ENCODE measurements around the gene FBXL20. TPM values are rescaled to one million over a fixed set of nuclear protein-coding genes. Genes with fewer than 3 reads are reported as not detected.
"Not testable (repeated sequence)": the region's sequence is repeated elsewhere in the genome, so short reads cannot be mapped to it uniquely, and the experiment has no call there.

Gene FBXL20
- total RNA-seq, 1 donor, result 20.3 TPM

DNA sequence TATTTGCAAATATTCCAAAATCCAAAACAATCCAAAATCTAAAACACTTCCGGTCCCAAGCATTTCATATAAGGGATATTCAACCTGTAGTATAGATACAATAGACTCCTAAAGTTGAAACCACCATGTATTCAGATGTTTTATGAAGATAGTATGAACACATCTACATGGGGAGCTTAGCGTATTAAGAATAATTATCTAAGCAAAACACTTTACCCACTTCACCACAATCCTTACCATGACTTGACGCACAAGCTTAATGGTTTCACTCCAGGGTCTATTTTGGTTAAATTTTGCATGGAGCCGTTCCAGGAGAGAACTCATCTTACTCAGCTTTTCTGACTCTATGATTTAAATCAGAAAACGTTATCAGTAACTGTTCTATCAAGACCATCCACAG is 46.1 kb upstream of the FBXL20 start:
- H3K4me1 ChIP-seq (ENCODE audit: insufficient read depth, low read length), result peaks cover 10% of the 10 kb centered on the region
- no peaks in the 10 kb centered on the region for H3K27me3 ChIP-seq (ENCODE audit: insufficient read depth, low read length)
- H3K36me3 ChIP-seq (ENCODE audit: insufficient read depth, low read length), result peaks cover 31% of the 10 kb centered on the region
- no peak for DNase-seq (ENCODE audit: insufficient read length, low spot score, missing footprints)
- H4K20me1 ChIP-seq (ENCODE audit: insufficient read depth, low read length), result peaks cover 3% of the 10 kb centered on the region
- H3K9me3 ChIP-seq (ENCODE audit: low read depth, low read length), result no peaks in the 10 kb centered on the region
- TF ChIP-seq CTCF (IDR thresholded peaks at IDR 0.05; ENCODE audit: extremely low read depth, low read depth, low read length), result no peak
- peaks cover 47% of the 10 kb centered on the region for H3K79me2 ChIP-seq (ENCODE audit: insufficient read depth, low read length)
- no peak overlapping the region for H2AFZ ChIP-seq (ENCODE audit: low read length)
- H3K27ac ChIP-seq (ENCODE audit: low read depth, low read length), result no peak overlapping the region
- H3K4me2 ChIP-seq (ENCODE audit: insufficient read depth, low read length), result no peak overlapping the region
- no peak overlapping the region for H3K4me3 ChIP-seq (ENCODE audit: insufficient read depth, low read length)

DNA sequence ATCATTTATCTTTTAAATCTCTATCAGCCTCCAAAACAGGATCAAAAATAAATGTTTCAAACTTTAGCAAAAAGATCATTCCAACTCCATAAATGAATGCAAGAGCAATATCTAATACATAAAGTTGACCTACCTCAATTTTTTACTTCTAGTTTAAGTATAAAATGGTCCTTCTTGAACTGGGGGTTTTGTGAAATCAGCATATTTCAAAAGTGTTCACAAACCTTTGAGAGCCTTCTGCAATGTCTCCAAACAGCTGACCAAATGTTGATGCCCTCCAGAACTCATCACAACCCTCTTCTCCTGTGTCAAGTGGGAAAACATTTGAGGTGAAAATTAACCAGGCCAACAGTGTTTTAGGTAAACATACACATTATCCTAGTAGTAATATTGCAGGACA is 41.9 kb upstream of the FBXL20 start:
- no peak for TF ChIP-seq CTCF (IDR thresholded peaks at IDR 0.05; ENCODE audit: extremely low read depth, low read depth, low read length)
- no peak for DNase-seq (ENCODE audit: insufficient read length, low spot score, missing footprints)
- Histone ChIP-seq H3K27ac (ENCODE audit: low read depth, low read length) (no peak overlapping the region), H3K4me2 (ENCODE audit: insufficient read depth, low read length) (no peak overlapping the region), H2AFZ (ENCODE audit: low read length) (no peak overlapping the region), H3K4me1 (ENCODE audit: insufficient read depth, low read length) (no peaks in the 10 kb centered on the region), H3K27me3 (ENCODE audit: insufficient read depth, low read length) (no peaks in the 10 kb centered on the region), H3K4me3 (ENCODE audit: insufficient read depth, low read length) (no peak overlapping the region), H3K9me3 (ENCODE audit: low read depth, low read length) (no peaks in the 10 kb centered on the region), H3K36me3 (ENCODE audit: insufficient read depth, low read length) (peaks cover 61% of the 10 kb centered on the region), H4K20me1 (ENCODE audit: insufficient read depth, low read length) (no peaks in the 10 kb centered on the region), H3K79me2 (ENCODE audit: insufficient read depth, low read length) (peaks cover 24% of the 10 kb centered on the region)

DNA sequence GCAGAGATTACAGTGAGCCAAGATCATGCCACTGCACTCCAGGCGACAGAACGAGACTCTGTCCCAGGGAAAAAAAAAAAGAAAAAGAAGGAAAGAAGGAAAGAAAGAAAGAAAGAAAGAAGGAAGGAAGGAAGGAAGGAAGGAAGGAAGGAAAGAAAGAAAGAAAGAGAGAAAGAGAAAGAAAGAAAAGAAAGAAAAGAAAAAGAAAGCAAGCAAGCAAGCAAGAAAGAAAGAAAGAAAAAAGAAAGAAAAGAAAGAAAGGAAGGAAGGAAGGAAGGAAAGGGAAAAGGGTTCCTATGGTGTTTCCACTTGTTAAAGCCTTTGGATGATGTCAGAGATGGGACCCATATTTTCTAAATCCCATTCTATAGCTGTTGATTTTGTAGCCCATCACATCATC is 38.4 kb upstream of the FBXL20 start:
- not testable (repeated sequence) for H3K9me3 ChIP-seq (ENCODE audit: low read depth, low read length); H3K4me1 ChIP-seq (ENCODE audit: insufficient read depth, low read length); H2AFZ ChIP-seq (ENCODE audit: low read length); H3K27me3 ChIP-seq (ENCODE audit: insufficient read depth, low read length); H3K4me3 ChIP-seq (ENCODE audit: insufficient read depth, low read length); DNase-seq (ENCODE audit: insufficient read length, low spot score, missing footprints); H3K4me2 ChIP-seq (ENCODE audit: insufficient read depth, low read length); H3K27ac ChIP-seq (ENCODE audit: low read depth, low read length); H4K20me1 ChIP-seq (ENCODE audit: insufficient read depth, low read length); H3K79me2 ChIP-seq (ENCODE audit: insufficient read depth, low read length)
- H3K36me3 ChIP-seq (ENCODE audit: insufficient read depth, low read length), result peaks cover 66% of the 10 kb centered on the region

GRCh38 chr17:39429600-39429999 is 28.2 kb upstream of the FBXL20 start:
- Histone ChIP-seq H3K4me2 (ENCODE audit: insufficient read depth, low read length) (no peak overlapping the region), H3K79me2 (ENCODE audit: insufficient read depth, low read length) (no peaks in the 10 kb centered on the region), H2AFZ (ENCODE audit: low read length) (no peak overlapping the region), H4K20me1 (ENCODE audit: insufficient read depth, low read length) (no peaks in the 10 kb centered on the region), H3K27me3 (ENCODE audit: insufficient read depth, low read length) (no peaks in the 10 kb centered on the region), H3K4me3 (ENCODE audit: insufficient read depth, low read length) (no peak overlapping the region), H3K9me3 (ENCODE audit: low read depth, low read length) (no peaks in the 10 kb centered on the region), H3K36me3 (ENCODE audit: insufficient read depth, low read length) (peaks cover 52% of the 10 kb centered on the region), H3K4me1 (ENCODE audit: insufficient read depth, low read length) (no peaks in the 10 kb centered on the region), H3K27ac (ENCODE audit: low read depth, low read length) (no peak overlapping the region)
- no peak for DNase-seq (ENCODE audit: insufficient read length, low spot score, missing footprints)
- TF ChIP-seq CTCF (IDR thresholded peaks at IDR 0.05; ENCODE audit: extremely low read depth, low read depth, low read length), result no peak
